HG02943 (cell line): ENCODE data around the gene LMBR1.
A peak's percentile ranks its signal among the peaks of the same experiment; 100 is the strongest.
"Not testable (repeated sequence)": the region's sequence is repeated elsewhere in the genome, so short reads cannot be mapped to it uniquely, and the experiment has no call there.

Experiments used
- ATAC-seq: cut with Tn5 transposase; IDR thresholded peaks from one replicate; pipeline ENCODE4 v1.9.1; 2021; ENCODE audit warnings: mild to moderate bottlenecking, low read depth, moderate library complexity; ENCODE audit not compliant: unreplicated experiment

The LMBR1 gene, protein sequence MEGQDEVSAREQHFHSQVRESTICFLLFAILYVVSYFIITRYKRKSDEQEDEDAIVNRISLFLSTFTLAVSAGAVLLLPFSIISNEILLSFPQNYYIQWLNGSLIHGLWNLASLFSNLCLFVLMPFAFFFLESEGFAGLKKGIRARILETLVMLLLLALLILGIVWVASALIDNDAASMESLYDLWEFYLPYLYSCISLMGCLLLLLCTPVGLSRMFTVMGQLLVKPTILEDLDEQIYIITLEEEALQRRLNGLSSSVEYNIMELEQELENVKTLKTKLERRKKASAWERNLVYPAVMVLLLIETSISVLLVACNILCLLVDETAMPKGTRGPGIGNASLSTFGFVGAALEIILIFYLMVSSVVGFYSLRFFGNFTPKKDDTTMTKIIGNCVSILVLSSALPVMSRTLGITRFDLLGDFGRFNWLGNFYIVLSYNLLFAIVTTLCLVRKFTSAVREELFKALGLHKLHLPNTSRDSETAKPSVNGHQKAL

DNA sequence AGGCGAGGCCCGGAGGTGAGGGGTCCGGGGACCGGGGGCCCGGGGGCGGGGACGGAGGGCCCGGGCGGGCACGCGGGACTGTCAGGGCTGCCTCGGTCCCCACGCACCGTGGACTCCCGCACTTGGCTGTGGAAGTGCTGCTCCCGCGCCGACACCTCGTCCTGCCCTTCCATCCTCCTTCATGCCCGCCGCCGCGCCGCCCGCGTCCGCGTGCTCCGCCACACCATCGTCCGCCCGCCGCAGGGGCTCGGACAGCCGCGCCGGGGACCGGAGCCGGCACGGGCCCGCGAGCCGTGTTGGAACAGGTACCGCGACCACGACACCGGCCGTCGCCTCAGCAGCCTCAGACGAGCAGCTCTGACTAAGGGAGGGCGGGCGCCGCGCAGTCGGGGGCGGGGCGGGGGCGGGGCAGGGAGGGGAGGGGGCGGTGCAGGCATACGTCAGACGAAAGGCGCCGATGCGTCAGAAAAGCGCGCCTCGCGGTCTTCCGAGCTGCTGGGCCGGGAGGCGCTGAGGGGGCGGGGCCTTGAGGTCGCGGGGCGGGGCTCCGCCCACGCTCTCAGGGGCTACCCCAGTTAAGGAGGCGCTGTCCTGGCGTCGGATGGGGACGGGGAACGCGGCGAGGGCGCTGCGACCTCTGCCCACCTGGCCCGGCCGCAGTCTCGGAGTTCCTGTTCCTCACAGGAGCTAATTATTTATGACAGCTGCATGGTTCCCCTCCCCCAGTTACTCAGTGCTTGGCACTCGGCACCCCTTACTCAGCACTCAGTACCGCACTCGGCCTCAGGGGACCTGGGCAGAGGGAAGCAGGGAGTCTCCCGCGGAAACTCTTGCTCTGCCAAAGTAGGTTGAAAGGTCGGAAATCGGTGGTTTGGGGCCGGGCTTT is at the start of gene LMBR1:
Gene LMBR1 (minus strand): TSS at position 363 of the 886 bp plus-strand sequence. CDS start 190 bp downstream, at position 173.
- ATAC-seq = peak; percentile 80

DNA sequence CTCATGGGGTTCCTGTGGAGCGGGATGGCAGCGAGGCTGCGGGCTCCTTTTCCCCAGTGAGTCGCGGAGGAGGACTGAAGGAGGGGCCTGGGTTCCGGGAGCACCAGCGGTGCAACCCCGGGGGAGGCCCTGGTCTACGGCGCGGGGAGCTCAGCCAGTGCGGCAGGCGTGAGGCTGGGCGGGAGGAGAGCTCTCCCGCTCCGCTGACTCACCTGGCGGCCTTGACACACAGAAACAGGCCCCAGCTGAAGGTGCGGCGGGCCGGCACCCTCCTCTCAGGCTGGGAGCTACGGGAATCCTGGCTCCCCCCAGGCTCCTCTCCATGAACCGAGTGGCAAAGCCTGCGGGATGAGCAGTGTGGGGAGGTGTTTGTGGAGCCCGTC is 49.7 kb upstream of the LMBR1 start:
- no peak for ATAC-seq

DNA sequence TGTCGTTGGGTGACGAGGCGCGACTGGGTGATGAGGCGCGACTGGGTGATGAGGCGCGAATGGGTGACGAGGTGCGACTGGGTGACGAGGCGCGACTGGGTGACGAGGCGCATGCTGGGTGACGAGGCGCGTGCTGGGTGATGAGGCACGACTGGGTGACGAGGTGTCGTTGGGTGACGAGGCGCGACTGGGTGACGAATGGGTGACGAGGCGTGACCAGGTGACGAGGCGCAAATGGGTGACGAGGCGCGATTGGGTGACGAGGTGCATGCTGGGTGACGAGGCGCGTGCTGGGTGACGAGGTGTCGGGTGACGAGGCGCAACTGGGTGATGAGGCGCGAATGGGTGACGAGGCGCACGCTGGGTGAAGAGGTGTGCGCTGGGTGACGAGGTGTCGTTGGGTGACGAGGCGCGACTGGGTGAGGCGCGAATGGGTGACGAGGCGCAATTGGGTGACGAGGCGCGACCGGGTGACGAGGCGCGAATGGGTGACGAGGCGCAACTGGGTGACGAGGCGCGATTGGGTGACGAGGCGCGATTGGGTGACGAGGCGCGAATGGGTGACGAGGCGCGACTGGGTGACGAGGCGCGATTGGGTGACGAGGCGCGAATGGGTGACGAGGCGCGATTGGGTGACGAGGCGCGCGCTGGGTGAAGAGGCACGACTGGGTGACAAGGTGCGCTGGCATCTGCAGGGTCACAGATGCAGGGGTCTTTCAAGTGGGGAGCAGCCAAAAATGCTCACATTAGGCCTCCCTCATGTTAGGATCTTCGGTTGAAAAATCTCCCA is 48.6 kb upstream of the LMBR1 start:
- no peak for ATAC-seq

DNA sequence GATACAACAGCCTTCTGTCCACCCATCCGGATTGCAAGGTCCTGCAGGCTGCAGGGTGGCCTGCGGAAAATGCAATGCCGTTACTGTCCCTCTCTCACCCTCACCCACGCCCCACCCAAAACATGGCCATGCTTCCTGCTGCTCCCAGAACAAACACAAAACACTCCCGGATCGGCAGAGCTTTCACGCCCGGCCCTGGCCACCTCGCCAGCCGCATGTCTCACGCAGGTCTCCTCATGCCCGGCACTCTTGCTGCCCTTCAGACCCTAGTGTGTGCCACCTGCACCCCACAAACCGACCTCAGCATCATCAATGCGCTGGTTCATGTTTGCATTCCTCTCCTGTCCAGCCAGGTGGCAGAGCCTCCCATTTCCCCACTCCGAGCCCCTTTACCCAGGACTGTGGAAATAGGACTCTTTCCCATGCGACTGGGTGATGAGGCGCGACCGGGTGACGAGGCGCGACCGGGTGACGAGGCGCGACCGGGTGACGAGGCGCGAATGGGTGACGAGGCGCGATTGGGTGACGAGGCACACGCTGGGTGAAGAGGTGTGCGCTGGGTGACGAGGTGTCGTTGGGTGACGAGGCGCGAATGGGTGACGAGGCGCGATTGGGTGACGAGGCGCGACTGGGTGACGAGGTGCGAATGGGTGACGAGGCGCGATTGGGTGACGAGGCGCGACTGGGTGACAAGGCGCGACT is 47.6 kb upstream of the LMBR1 start:
- no peak for ATAC-seq

DNA sequence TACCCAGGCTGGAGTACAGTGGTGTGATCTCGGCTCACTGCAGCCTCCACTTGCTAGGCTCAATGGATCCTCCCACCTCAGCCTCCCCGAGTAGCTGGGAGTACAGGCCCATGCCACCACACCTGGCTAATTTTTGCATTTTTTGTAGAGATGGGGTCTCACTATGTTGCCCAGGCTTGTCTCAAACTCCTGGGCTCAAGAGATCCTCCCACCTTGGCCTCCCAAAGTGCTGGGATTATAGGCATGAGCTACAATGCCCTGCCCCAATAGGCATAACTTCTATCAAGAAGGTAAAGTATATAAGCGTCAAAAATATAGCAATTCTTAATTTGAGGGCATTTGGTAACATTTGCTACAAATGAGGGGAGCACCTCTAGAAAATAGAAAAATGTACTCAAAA is 43.8 kb upstream of the LMBR1 start:
- ATAC-seq = not testable (repeated sequence)

DNA sequence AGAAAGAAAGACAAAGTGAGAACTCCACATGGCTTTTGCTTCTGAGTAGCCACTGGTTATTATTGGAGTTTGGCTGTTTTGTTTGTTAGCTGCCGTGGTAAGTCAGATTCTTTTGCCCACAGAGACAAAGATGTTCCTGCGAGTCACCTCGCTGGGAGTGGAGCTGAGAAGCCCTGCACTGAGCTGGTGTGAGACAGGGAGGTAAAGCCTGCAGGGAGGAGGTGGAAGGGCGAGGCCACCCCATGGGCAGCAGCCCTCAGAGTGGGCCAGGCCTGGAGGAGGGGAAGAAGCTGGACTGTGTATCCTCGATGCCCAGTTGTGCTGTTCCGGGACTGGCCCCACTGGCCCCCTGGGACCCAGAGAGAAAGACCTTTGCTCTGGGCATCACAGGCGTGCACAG is 42.3 kb upstream of the LMBR1 start:
- ATAC-seq = no peak

DNA sequence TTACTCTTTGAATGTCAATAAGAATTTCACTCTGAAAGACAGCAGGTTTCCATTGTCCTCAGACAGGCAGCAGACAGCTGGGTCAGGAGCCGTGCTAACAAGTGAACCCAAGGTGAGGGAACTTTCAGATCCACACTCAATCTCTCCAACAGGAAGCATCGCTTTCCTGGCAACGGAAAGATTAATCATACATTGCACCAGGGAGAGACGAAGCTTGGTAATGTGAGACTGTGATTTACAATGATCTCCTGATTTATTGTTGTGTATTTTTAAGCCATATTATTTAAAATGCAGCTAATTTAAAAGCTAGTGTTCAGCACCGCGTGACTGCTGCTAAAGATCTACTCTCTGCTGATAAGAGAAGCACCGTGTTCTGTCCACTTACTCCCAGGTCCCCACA is 39.0 kb upstream of the LMBR1 start:
- ATAC-seq = no peak

DNA sequence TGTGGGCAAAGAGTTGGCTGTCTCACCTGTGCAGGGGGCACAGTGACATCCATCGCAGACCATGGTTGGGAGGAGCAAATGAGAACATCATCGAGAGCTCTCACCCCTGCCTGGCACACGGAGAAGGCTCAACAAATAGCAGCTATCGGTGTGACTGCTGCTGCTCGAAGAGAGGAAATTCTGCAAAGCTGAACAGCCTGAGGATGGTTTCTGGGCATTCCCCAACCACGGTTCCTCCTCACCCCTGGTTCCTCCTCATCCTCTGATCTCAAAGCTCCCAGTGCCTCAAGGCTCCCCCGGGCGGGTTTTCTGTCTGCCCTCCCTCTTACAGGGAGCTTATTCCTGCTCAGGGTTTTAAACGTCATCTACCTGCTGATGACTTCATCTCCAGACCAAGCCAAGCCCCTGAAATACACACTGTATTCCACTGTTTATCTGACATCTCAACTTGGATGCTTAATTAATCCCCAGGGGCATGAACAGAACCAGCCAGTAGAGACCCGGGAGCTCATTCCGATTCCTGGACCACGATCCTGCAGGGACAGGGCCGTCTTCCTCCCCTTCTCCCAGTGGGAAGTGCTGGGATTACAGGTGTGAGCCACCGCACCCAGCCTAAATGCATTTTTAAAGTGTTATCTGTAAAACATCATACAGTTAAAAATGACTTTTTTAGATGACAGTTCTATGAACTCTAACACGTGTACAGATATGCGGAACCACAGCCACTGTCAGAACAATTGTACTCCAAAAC is 37.0 kb upstream of the LMBR1 start:
- ATAC-seq = no peak

DNA sequence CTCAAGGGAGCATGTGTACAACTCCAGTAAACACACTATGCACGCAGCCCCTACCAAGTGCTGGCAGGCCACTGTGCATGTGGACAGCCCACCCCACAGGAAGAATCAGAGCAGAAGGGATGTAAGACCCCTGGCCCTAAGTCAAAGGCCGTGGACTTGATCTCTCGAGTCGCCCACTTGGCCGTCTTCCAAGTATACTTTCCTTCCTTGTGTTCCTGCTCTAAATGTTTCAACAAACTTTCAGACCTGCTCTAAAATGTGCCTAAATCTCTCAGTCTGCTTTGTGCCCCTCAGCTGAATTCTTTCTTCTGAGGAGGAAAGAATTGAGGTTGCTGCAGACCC is 35.4 kb upstream of the LMBR1 start:
- ATAC-seq = no peak

DNA sequence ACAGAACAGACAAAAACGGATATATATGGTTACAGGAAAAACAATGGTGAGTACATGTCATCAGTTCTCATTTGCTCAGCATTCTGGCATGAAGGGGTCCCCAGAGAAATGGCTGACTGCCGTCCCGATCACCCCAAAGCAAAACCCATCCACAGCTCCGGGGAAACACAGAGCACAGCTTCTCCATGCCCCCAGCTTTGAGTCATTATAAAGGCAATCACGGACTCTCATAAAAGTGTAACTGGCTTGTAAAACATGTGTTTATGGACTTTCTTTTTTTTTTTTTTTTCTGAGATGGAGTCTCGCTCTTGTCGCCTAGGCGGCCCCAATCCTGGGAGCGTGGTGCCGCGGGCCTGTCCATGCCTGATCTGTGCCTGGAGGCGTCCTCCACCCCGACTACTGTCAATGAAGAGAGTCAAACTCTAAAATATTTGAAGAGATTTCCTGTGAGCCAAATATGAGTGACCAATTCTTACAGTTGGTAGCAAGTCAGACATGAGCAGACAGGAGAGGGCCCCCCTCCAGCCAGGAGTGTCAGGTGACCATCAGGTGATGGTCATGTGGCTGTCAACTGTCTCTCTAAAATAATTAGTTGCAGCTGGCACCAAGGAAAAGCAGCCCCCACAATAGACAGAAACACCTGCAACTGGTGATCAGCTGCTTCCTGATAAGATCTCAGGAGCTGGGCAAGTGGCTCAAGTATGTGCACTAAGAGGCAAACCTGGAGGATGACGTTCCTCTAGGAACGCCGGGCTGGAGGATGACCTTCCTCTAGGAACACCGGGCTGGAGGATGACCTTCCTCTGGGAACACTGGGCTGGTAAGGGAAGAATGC is 34.8 kb upstream of the LMBR1 start:
- no peak for ATAC-seq

DNA sequence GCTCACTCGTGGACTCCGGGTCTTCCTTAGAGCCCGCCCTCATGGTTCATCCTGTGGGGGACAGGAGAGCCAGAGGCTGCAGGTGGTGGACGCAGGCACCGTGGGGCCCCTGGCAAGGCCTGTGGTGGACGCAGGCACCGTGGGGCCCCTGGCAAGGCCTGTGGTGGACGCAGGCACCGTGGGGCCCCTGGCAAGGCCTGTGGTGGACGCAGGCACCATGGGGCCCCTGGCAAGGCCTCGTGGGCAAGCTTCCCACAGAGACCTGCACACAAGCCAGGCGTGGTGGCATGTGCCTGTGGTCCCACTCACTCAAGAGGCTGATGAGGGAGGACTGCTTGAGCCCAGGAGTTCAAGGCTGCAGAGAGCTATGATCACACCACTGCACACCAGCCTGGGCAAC is 32.8 kb upstream of the LMBR1 start:
- ATAC-seq = not testable (repeated sequence)

DNA sequence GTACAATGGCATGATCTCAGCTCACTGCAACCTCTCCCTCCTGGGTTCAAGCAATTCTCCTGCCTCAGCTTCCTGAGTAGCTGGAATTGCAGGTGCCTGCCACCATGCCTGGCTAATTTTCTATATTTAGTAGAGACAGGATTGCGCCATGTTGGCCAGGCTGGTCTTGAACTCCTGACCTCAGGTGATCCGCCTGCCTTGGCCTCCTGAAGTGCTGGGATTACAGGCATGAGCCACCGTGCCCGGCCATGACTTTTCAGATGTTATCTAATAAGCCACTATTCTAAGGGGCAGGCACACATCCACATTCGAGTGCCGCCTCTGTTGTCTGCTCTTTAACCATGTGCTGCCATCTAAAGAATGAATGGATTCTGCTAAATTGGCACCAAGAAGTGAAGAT is 29.3 kb upstream of the LMBR1 start:
- not testable (repeated sequence) for ATAC-seq

DNA sequence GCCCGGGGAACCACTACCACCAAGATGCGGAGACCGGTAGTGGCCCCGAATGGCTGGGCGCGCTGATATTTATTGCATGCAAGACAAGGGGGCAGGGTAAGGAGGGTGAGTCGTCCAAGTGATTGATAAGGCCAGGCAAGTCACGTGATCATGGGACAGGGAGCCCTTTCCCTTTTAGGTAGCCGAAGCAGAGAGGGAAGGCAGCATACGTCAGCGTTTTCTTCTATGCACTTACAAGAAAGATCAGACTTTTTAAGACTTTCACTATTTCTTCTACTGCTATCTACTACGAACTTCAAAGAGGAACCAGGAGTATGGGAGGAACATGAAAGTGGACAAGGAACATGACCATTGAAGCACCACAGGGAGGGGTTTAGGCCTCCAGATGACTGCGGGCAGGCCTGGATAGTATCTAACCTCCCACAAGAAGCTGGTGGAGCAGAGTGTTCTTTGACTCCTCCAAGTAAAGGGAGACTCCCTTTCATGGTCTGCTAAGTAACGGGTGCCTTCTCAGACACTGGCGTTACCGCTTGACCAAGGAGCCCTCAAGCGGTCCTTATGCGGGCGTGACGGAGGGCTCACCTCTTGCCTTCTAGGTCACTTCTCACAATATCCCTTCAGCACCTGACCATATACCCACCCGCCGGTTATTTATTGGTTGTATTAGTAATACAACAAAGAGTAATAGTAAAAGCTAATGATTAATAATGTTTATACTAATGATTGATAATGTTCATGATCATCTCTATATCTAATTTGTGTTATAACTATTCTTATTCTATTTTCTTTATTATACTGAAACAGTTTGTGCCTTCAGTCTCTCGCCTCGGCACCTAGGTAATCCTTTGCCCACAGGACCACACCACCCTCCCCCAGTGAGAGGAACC is 27.7 kb upstream of the LMBR1 start:
- not testable (repeated sequence) for ATAC-seq

DNA sequence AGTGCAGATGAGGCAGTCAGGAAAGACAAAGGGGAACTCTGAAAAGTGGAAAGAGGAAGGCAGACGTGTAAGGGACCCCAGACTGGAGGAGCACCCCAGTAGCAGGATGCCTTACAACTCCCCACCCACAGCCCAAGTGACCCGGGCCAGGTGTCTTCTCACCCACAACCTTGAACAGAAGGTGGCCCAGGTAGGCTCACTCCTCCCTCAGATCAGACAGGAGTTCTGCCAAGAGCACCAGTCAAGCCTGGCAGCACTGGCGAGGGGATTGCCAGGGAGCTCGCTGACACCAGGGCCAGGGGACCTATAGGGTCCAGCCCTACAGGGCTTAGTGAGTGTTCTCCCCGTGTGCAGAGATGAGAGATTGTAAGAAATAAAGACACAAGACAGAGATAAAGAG is 27.1 kb upstream of the LMBR1 start:
- ATAC-seq = no peak

DNA sequence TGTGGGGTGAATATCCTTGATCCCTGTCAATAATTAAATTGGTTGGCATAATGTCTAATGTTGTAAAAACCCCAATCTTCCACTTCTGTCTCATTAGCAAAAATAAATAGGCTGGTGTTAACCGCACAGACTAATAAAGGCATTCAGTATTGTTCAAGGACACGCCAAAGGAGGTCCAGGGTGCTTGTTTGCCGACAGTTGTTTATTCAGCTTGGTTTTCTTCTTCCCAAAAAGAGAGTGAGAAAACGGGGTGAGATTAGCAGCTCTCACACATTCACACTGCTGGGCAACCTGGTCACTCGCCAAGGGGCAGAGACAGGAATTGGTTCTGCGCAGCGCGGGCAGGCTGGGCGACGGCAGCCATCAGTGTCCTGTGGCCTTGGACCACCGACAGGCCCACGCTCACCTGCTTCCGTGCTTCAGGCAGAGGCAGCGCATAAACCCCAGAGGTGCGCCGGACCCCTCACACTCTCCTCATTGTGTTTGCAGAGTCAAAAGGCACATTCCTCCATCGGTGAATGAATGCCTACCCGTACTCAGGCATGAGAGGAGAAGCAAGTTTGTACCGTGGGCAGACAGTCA is 26.2 kb upstream of the LMBR1 start:
- ATAC-seq = peak; percentile 30

DNA sequence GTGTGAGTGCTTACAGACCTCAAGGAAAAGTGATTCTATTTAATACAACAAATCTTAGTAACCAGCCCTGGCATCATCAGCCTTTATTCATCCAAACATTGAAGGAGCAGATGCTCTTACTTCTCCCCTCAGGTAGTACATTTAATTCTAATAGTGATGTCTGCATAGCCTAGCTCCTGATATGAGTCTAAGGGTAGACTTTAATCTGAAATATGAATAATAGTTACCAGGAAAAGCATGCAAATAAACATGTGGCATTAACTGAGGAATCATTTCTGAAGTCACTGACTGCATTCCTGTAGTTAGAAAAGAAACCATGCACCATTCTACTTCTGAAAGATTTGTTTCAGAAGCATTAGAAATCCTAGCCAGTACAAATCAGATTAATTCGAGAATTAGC is 25.7 kb upstream of the LMBR1 start:
- ATAC-seq = peak; percentile 39

DNA sequence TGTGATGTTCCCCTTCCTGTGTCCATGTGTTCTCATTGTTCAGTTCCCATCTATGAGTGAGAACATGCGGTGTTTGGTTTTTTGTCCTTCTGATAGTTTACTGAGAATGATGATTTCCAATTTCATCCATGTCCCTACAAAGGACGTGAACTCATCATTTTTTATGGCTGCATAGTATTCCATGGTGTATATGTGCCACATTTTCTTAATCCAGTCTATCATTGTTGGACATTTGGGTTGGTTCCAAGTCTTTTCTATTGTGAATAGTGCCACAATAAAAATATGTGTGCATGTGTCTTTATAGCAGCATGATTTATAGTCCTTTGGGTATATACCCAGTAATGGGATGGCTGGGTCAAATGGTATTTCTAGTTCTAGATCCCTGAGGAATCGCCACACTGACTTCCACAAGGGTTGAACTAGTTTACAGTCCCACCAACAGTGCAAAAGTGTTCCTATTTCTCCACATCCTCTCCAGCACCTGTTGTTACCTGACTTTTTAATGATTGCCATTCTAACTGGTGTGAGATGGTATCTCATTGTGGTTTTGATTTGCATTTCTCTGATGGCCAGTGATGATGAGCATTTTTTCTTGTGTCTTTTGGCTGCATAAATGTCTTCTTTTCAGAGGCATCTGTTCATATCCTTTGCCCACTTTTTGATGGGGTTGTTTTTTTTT is 16.7 kb upstream of the LMBR1 start:
- not testable (repeated sequence) for ATAC-seq
